SK-N-SH (cell line): ENCODE data around the gene CLMP. TPM values are rescaled to one million over a fixed set of nuclear protein-coding genes. Genes with fewer than 3 reads are reported as not detected.

ENCODE experiments used
- CTCF ChIA-PET: fragments of 300-600, 350-600 bp; formaldehyde crosslinking; extraction: SDS; loops from one replicate; lab custom pipeline; 2021; lab: Yijun Ruan, JAX
- POLR2A ChIA-PET: fragments of 350-600 bp; sonication (Branson Sonifier 250); formaldehyde crosslinking; extraction: SDS; loops from one replicate; lab custom pipeline; 2020; ENCODE audit warnings: antibody characterized with exemption, inconsistent platforms; lab: Yijun Ruan, JAX
- DNase-seq: peaks from one replicate; pipeline ENCODE4 v3.0.0; 2012
- H2AFZ ChIP-seq: fragments of 200-600 bp; sonication (generic); 2 replicates; pipeline ENCODE4 v1.8.1; 2016; ENCODE audit warnings: antibody characterized with exemption, mild to moderate bottlenecking, low read depth
- H3F3A ChIP-seq: fragments of 200-600 bp; sonication (generic); replicated peaks from 2 replicates; pipeline ENCODE3; 2016; ENCODE audit warnings: antibody characterized with exemption, mild to moderate bottlenecking; ENCODE audit not compliant: insufficient read depth
- H3K27ac ChIP-seq, 2 experiments: fragments of 200-500 bp in 1 of 2; fragments of 200-600 bp in 1 of 2; sonication (Bioruptor generic) in 1 of 2; sonication (generic), shearing (Covaris generic) in 1 of 2; 2 replicates each; pipeline versions ENCODE4 v1.5.1 to v1.6.1; 2014 to 2016; ENCODE audit warnings: low read depth in 2 of 2, inconsistent platforms in 1 of 2, low read length in 1 of 2, mild to moderate bottlenecking in 1 of 2, mixed read lengths in 1 of 2
- H3K27me3 ChIP-seq: fragments of 200-600 bp; sonication (generic), shearing (Covaris generic); 2 replicates; pipeline ENCODE4 v1.6.1; 2016; ENCODE audit warnings: mixed run types; ENCODE audit not compliant: insufficient read depth
- H3K36me3 ChIP-seq, 2 experiments: fragments of 200-500 bp in 1 of 2; fragments of 200-600 bp in 1 of 2; sonication (Bioruptor generic) in 1 of 2; sonication (generic) in 1 of 2; replicated peaks in 1 of 2; 2 replicates each; pipeline versions ENCODE3 to v1.5.1; 2014 to 2016; ENCODE audit warnings: low read length in 1 of 2, mild to moderate bottlenecking in 1 of 2; ENCODE audit not compliant: insufficient read depth in 2 of 2, control insufficient read depth in 1 of 2
- H3K4me1 ChIP-seq, 2 experiments: fragments of 200-500 bp in 1 of 2; fragments of 200-600 bp in 1 of 2; sonication (Bioruptor generic) in 1 of 2; sonication (generic), shearing (Covaris generic) in 1 of 2; 2 replicates each; pipeline versions ENCODE4 v1.5.1 to v1.6.1; 2014 to 2016; ENCODE audit warnings: low read depth in 1 of 2, low read length in 1 of 2, mixed run types in 1 of 2; ENCODE audit not compliant: insufficient read depth in 2 of 2, control insufficient read depth in 1 of 2
- H3K4me2 ChIP-seq: fragments of 200-600 bp; sonication (generic), shearing (Covaris generic); 2 replicates; pipeline ENCODE4 v1.6.1; 2017; ENCODE audit warnings: mixed run types
- H3K4me3 ChIP-seq, 2 experiments: fragments of 200-500 bp in 1 of 2; fragments of 200-600 bp in 1 of 2; sonication (Bioruptor generic) in 1 of 2; sonication (generic), shearing (Covaris generic) in 1 of 2; 2 replicates each; pipeline versions ENCODE4 v1.5.1 to v1.8.1; 2014 to 2016; ENCODE audit warnings: low read depth in 2 of 2, inconsistent platforms in 1 of 2, low read length in 1 of 2, mild to moderate bottlenecking in 1 of 2, mixed read lengths in 1 of 2, moderate library complexity in 1 of 2
- H3K79me2 ChIP-seq: fragments of 200-600 bp; sonication (generic); 2 replicates; pipeline ENCODE4 v1.8.1; 2017; ENCODE audit warnings: mild to moderate bottlenecking; ENCODE audit not compliant: insufficient read depth
- H3K9ac ChIP-seq: fragments of 200-600 bp; sonication (generic); 2 replicates; pipeline ENCODE4 v1.6.1; 2017; ENCODE audit warnings: mixed run types
- H3K9me2 ChIP-seq: fragments of 200-600 bp; sonication (generic); 2 replicates; pipeline ENCODE4 v1.6.1; 2017; ENCODE audit warnings: mixed run types
- H3K9me3 ChIP-seq: fragments of 200-600 bp; sonication (generic); 2 replicates; pipeline ENCODE4 v1.6.1; 2017; ENCODE audit warnings: mixed run types, mild to moderate bottlenecking, moderate library complexity
- H4K20me1 ChIP-seq: fragments of 200-600 bp; sonication (generic); 2 replicates; pipeline ENCODE4 v1.6.1; 2017; ENCODE audit warnings: mild to moderate bottlenecking, mixed run types; ENCODE audit not compliant: insufficient read depth
- CTCF ChIP-seq: fragments of 200-600 bp; sonication (generic); IDR thresholded peaks from 2 replicates; pipeline ENCODE4 v1.6.1; 2017; ENCODE audit warnings: antibody characterized with exemption, mild to moderate bottlenecking, moderate library complexity
- FOSL2 ChIP-seq: IDR thresholded peaks from 2 replicates; pipeline ENCODE4 v1.4.0; 2012; ENCODE audit warnings: low read depth, mild to moderate bottlenecking, moderate library complexity, borderline replicate concordance
- MEF2A ChIP-seq: IDR thresholded peaks from 2 replicates; pipeline ENCODE4 v1.4.0; 2012; ENCODE audit warnings: low read depth, borderline replicate concordance
- MXI1 ChIP-seq: IDR thresholded peaks from 2 replicates; pipeline ENCODE4 v1.6.1; 2012; ENCODE audit warnings: mild to moderate bottlenecking, low read depth, low read length, improper control_type of control experiment
- POLR2AphosphoS5 ChIP-seq: IDR thresholded peaks from 2 replicates; pipeline ENCODE4 v1.6.1; 2012; ENCODE audit warnings: low read depth, low read length
- RXRA ChIP-seq: IDR thresholded peaks from 2 replicates; pipeline ENCODE4 v1.4.0; 2012; ENCODE audit warnings: low read depth, mild to moderate bottlenecking, borderline replicate concordance
- TEAD4 ChIP-seq: IDR thresholded peaks from 2 replicates; pipeline ENCODE4 v1.4.0; 2012; ENCODE audit warnings: mild to moderate bottlenecking, borderline replicate concordance; ENCODE audit not compliant: insufficient read depth
- WGBS: methylation state at CpG from one replicate; pipeline ENCODE4 v1.1.6; 2017; ENCODE audit warnings: low lambda C conversion rate; 5-methylcytosine and 5-hydroxymethylcytosine counted together
- polyA plus RNA-seq, 3 experiments: library from polyadenylated mRNA; depleted of rRNA; stranded (reverse); fragments of >200 nt; gene quantifications; 2 replicates each; pipeline ENCODE4 v1.2.3, GENCODE V29; 2012

Gene CLMP
- polyA plus RNA-seq, 1 of the 3 experiments (the other 2 are of a cell fraction): 61.9 TPM

- TF ChIP-seq CTCF (no peak), FOSL2 (no peak), RXRA (no peak)
Observed at GRCh38 chr11:123069908-123070821, 124.9 kb downstream of the CLMP start (continued).

- ChIA-PET POLR2A (no interaction called here), CTCF (interaction anchor here (1.1 to 1.8 kb wide), 3 partner anchors 11 to 182 kb away, joined by 4 read pairs; no protein-coding TSS in a partner anchor)
- Histone ChIP-seq H3F3A (peaks cover 53% of the 10 kb centered on the region), H3K79me2 (peaks cover 49% of the 10 kb centered on the region), H2AFZ (no peak overlapping the region; the same call in 1 of the 2 replicates), H3K9ac (no peak overlapping the region), H3K4me3 (no peak overlapping the region), H3K4me1 (peaks cover 10 to 29% of the 10 kb centered on the region in 2 experiments), H3K27me3 (no peaks in the 10 kb centered on the region), H3K36me3 (peaks cover 17 to 26% of the 10 kb centered on the region in 2 experiments), H3K4me2 (no peak overlapping the region), H3K27ac (peak overlapping the region; percentile 7 to 99; a peak in 3 of 4 replicates), H4K20me1 (peaks cover 12% of the 10 kb centered on the region), H3K9me2 (no peaks in the 10 kb centered on the region), H3K9me3 (no peaks in the 10 kb centered on the region)
- 90% methylated on average over 2 of the region's 2 CpGs for WGBS
- TF ChIP-seq MXI1: no peak
- no peak for TF ChIP-seq TEAD4
- TF ChIP-seq MEF2A: peak; percentile 51; the same call in 1 of the 2 replicates
- no peak for DNase-seq
Observed at GRCh38 chr11:123065621-123066020, 129.4 kb downstream of the CLMP start.

- Histone ChIP-seq H3K4me3 (peak overlapping the region; percentile 80 to 90), H3K9me2 (no peaks in the 10 kb centered on the region), H3K4me1 (peaks cover 23 to 29% of the 10 kb centered on the region in 2 experiments), H3K4me2 (peak overlapping the region; percentile 78), H3K27me3 (no peaks in the 10 kb centered on the region), H3F3A (peaks cover 58% of the 10 kb centered on the region), H3K9ac (peak overlapping the region; percentile 100), H3K27ac (peak overlapping the region; percentile 99), H3K9me3 (no peaks in the 10 kb centered on the region), H4K20me1 (peaks cover 28% of the 10 kb centered on the region), H3K79me2 (peaks cover 65% of the 10 kb centered on the region), H3K36me3 (peaks cover 21 to 26% of the 10 kb centered on the region in 2 experiments), H2AFZ (peak overlapping the region; percentile 41)
- 47% methylated on average over 9 of the region's 9 CpGs for WGBS
- CTCF ChIA-PET: interaction anchor here (1.1 to 1.4 kb wide), 3 partner anchors 9 to 183 kb away, joined by 3 read pairs; no protein-coding TSS in a partner anchor
- POLR2A ChIA-PET: interaction anchor here (0.5 to 0.6 kb wide), 2 partner anchors 9 to 185 kb away, joined by 3 to 4 read pairs; no protein-coding TSS in a partner anchor
- no peak for DNase-seq
- TF ChIP-seq POLR2AphosphoS5: peak; percentile 13; the same call in 1 of the 2 replicates
- TF ChIP-seq MXI1: no peak
Observed at GRCh38 chr11:123063826-123064657, 131.0 kb downstream of the CLMP start.
